DND-41 (cell line): ENCODE results near the gene KAT6B.

Experiments used
- CTCF ChIP-seq: IDR thresholded peaks from 2 replicates; pipeline ENCODE4 v1.5.1; 2012; ENCODE audit warnings: borderline replicate concordance, low read length, moderate library complexity, mild to moderate bottlenecking; ENCODE audit not compliant: poor library complexity, severe bottlenecking; ENCODE audit errors: extremely low read depth
- EZH2 ChIP-seq: IDR thresholded peaks from 3 replicates; pipeline ENCODE4 v1.6.1; 2012; ENCODE audit warnings: borderline replicate concordance, low read depth, mild to moderate bottlenecking, moderate library complexity, low read length, inconsistent platforms; ENCODE audit not compliant: severe bottlenecking

- no peak for TF ChIP-seq CTCF
- TF ChIP-seq EZH2: no peak
Observed at GRCh38 chr10:74928742-74929191, 102.4 kb downstream of the KAT6B start.
